WERI-Rb-1 (cell line): ENCODE measurements around the gene HOXD8.
A peak's percentile ranks its signal among the peaks of the same experiment; 100 is the strongest.

ENCODE experiments used
- DNase-seq: peaks from one replicate; pipeline ENCODE4 v3.0.0-alpha.2; 2020
- H3K27ac ChIP-seq: fragments of 250-450 bp; sonication (Bioruptor Pico); 2 replicates; pipeline ENCODE4 v1.5.1; 2020; ENCODE audit warnings: mild to moderate bottlenecking, moderate library complexity
- H3K27me3 ChIP-seq: fragments of 250-450 bp; sonication (Bioruptor Pico); 2 replicates; pipeline ENCODE4 v1.5.1; 2021; ENCODE audit warnings: mild to moderate bottlenecking, low read depth, moderate library complexity; ENCODE audit not compliant: insufficient read depth, severe bottlenecking
- H3K36me3 ChIP-seq: fragments of 250-450 bp; sonication (Bioruptor Pico); 2 replicates; pipeline ENCODE4 v1.5.1; 2020; ENCODE audit warnings: mild to moderate bottlenecking, moderate library complexity
- H3K4me3 ChIP-seq: 2 replicates; pipeline ENCODE4 v1.5.1; 2011; ENCODE audit warnings: low read depth, mild to moderate bottlenecking, control low read depth, low read length
- H3K9me3 ChIP-seq: fragments of 250-450 bp; sonication (Bioruptor Pico); 2 replicates; pipeline ENCODE4 v1.5.1; 2021; ENCODE audit warnings: mild to moderate bottlenecking, moderate library complexity; ENCODE audit not compliant: severe bottlenecking
- CTCF ChIP-seq: IDR thresholded peaks from 2 replicates; pipeline ENCODE4 v1.5.1; 2011; ENCODE audit warnings: low read depth, mild to moderate bottlenecking, control low read depth, inconsistent platforms, low read length

HOXD8 gene

GRCh38 chr2:176096986-176097819 is 32.3 kb upstream of the HOXD8 start:
- H3K27ac ChIP-seq = no peak overlapping the region

DNA sequence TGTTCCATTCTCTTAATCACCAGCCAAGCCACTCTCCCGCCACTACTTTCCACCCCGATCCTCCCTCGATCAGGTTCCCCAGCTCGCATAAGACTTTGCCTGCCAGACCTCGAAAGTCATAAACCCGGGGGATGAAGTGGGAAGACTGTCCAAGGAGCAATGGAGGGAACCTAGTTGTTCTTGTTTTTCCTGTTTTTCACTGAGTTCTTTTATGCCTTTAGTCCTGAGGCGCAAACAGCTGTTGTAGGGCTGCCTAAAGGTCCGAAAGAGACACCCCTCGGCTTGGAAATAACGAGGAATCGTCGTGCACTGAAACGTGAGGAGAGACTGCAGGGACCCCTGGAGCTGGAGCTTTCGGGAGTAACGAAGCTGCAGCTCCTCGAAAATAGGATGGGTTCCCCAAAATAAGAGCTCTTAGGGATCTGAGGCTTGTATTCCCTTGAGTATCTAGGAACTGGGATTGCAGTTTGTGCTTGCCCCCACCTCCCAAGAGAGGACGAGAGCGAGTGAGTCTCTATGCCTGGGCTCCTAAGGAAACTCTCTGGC is 31.6 kb upstream of the HOXD8 start:
- peak overlapping the region; percentile 9; the same call in 1 of the 2 replicates for H3K4me3 ChIP-seq
- H3K9me3 ChIP-seq = peaks cover 11% of the 10 kb centered on the region
- no peak for TF ChIP-seq CTCF
- no peaks in the 10 kb centered on the region for H3K36me3 ChIP-seq
- no peak overlapping the region for H3K27ac ChIP-seq
- peaks cover 100% of the 10 kb centered on the region for H3K27me3 ChIP-seq
- DNase-seq = no peak

More at GRCh38 chr2:176096986-176097819, 32.3 kb upstream of the HOXD8 start:
- DNase-seq = peak; percentile 77
- H3K36me3 ChIP-seq = no peaks in the 10 kb centered on the region
- H3K4me3 ChIP-seq = peak overlapping the region; percentile 43
- peaks cover 11% of the 10 kb centered on the region for H3K9me3 ChIP-seq
- TF ChIP-seq CTCF = peak; percentile 94
- H3K27me3 ChIP-seq = peaks cover 97% of the 10 kb centered on the region

DNA sequence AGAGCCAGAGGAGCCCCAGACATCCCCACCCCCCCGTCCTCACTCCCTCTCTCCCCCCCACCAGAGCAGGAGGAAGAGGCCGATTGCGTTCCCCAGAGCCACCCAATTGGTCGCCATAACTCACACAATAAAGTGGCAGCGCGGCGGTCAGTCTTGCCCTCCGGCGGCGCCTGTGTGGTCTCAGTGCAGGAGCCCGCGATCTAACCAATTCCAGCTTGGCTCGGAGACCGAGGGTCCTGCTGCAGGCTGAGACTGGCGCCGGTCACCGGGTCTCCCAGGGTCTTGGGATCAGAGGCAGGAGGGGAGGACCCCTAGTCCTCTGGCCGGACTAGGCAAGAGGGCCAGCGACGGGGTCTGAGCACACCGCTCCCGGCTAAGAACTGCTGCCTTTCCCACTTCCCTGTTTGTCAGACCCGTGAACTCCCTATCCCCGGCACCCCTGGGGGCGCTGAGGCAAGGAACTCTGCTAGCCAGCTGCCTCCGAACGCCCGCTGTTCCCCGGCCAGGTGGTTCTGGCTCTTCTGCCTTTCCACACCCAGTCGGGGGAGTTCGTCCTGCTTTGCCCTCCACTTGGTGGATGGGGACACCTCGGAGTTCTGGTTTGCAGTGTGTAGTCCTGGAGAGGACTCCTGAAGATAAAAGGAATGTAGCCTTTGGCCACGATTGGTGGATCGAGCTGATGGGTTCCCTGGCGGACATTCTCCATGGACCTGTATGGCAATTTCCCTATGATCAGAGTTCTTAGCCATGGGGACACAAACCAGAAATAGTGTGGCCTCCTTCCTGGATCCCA is 30.9 kb upstream of the HOXD8 start:
- no peak for TF ChIP-seq CTCF
- no peak for DNase-seq
- Histone ChIP-seq H3K9me3 (peaks cover 11% of the 10 kb centered on the region), H3K27me3 (peaks cover 100% of the 10 kb centered on the region), H3K4me3 (peak overlapping the region; percentile 9; the same call in 1 of the 2 replicates), H3K36me3 (no peaks in the 10 kb centered on the region), H3K27ac (no peak overlapping the region)

DNA sequence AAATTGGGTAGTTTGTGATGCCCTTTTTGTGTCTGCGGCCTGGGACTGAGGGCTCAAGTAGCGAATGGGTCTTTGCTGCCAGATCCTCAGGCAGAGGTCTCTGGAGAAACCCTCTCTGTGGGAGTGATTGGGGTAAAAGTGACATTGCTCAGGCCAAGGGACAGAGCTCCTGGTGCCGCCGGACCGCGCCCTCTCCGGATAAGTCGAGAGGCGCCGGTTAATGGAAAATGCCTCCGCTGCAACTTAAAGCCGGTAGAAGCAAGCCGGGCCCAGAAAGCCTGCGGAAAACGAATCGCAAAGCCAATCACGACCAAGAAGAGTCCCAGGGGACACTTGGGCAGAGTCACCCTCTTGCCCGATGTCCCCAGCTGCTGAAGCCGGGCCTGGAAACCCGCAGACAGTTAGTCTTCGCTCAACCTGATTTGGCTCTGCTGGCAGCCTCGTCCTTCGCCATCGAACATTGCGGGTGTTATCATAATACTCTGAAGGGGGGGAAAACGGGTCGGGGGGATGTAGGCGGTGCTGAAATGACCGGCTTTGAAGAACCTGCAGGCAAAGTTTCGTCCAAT is 30.3 kb upstream of the HOXD8 start:
- no peak overlapping the region for H3K4me3 ChIP-seq
- H3K27me3 ChIP-seq = peaks cover 100% of the 10 kb centered on the region
- H3K27ac ChIP-seq = no peak overlapping the region
- no peaks in the 10 kb centered on the region for H3K36me3 ChIP-seq
- H3K9me3 ChIP-seq = peaks cover 11% of the 10 kb centered on the region
- DNase-seq = no peak
- TF ChIP-seq CTCF = no peak

DNA sequence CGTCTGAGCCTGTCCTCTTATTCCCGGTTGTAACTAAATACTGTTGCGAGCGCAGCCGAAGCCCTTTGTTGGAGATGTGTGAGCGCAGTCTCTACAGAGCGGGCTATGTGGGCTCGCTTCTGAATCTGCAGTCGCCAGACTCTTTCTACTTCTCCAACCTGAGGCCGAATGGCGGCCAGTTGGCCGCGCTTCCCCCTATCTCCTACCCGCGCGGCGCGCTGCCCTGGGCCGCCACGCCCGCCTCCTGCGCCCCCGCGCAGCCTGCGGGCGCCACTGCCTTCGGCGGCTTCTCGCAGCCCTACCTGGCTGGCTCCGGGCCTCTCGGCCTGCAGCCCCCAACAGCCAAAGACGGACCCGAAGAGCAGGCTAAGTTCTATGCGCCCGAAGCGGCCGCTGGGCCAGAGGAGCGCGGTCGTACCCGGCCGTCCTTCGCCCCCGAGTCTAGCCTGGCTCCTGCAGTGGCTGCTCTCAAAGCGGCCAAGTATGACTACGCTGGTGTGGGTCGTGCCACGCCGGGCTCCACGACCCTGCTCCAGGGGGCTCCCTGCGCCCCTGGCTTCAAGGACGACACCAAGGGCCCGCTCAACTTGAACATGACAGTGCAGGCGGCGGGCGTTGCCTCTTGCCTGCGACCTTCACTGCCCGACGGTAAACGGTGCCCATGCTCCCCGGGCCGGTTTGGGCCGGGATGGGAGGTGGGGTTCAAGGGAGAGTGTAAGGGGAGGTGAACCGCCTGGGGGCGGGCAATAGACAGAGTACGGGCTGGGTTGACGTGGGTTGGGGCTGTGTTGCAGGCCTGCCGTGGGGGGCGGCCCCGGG is 29.6 kb upstream of the HOXD8 start, which contains the start of gene HOXD12:
HOXD12 (plus strand) TSS at position 68 of the 819 bp plus-strand sequence; CDS start at position 75, 7 bp downstream.
- H3K9me3 ChIP-seq = peaks cover 11% of the 10 kb centered on the region
- no peak for TF ChIP-seq CTCF
- peaks cover 100% of the 10 kb centered on the region for H3K27me3 ChIP-seq
- no peak for DNase-seq
- no peak within 1 kb of the TSS for H3K27ac ChIP-seq
- H3K36me3 ChIP-seq = no peaks in the 10 kb centered on the region
- H3K4me3 ChIP-seq = no peak within 1 kb of the TSS
